PC-9 (cell line): Measurements from ENCODE around the gene TRIP13. TPM values are rescaled to one million over a fixed set of nuclear protein-coding genes. Genes with fewer than 3 reads are reported as not detected.
"Not testable (repeated sequence)": the region's sequence is repeated elsewhere in the genome, so short reads cannot be mapped to it uniquely, and the experiment has no call there.

ENCODE experiments used
- BruUV-seq: library from RNA; stranded (reverse); fragments of 400-500 nt; replicated peaks from 2 replicates; lab custom pipeline; 2021; lab: Mats Ljungman, UMichigan
- CTCF ChIA-PET: fragments of 300-600 bp; sonication (Branson Sonifier 250); formaldehyde crosslinking; loops from one replicate; lab custom pipeline; 2022; ENCODE audit warnings: antibody characterized with exemption; lab: Charles Lee
- POLR2A ChIA-PET: fragments of 300-600 bp; sonication (Branson Sonifier 250); formaldehyde crosslinking; loops from one replicate; lab custom pipeline; 2022; ENCODE audit warnings: antibody characterized with exemption; ENCODE audit not compliant: unreplicated experiment; lab: Charles Lee
- DNase-seq, 2 experiments: peaks; one replicate each; pipeline versions ENCODE4 v3.0.0 to v3.0.0-alpha.2; 2015 to 2022; ENCODE audit warnings: mixed read lengths in 1 of 2
- H2AFZ ChIP-seq: fragments of 200-600 bp; sonication (generic); 2 replicates; pipeline ENCODE4 v1.8.1; 2017; ENCODE audit warnings: antibody characterized with exemption
- H3F3A ChIP-seq: fragments of 200-600 bp; sonication (generic); 2 replicates; pipeline ENCODE4 v1.8.1; 2017; ENCODE audit warnings: antibody characterized with exemption, mild to moderate bottlenecking, low read depth; ENCODE audit not compliant: insufficient read depth
- H3K27ac ChIP-seq: fragments of 200-600 bp; sonication (generic); 2 replicates; pipeline ENCODE4 v1.6.1; 2016; ENCODE audit warnings: mixed run types
- H3K27me3 ChIP-seq: fragments of 200-600 bp; sonication (generic); 2 replicates; pipeline ENCODE4 v1.6.1; 2016; ENCODE audit warnings: low read depth, mixed run types; ENCODE audit not compliant: insufficient read depth
- H3K36me3 ChIP-seq: fragments of 200-600 bp; sonication (generic); 2 replicates; pipeline ENCODE4 v1.6.1; 2016; ENCODE audit warnings: low read depth, mixed run types
- H3K4me1 ChIP-seq: fragments of 200-600 bp; sonication (generic); replicated peaks from 2 replicates; pipeline ENCODE4 v1.6.1; 2016; ENCODE audit warnings: mixed run types; ENCODE audit not compliant: insufficient read depth
- H3K4me2 ChIP-seq: fragments of 200-600 bp; sonication (generic); 2 replicates; pipeline ENCODE4 v1.6.1; 2017; ENCODE audit warnings: mixed run types
- H3K4me3 ChIP-seq: fragments of 200-600 bp; sonication (generic); 2 replicates; pipeline ENCODE4 v1.6.1; 2016; ENCODE audit warnings: mixed run types
- H3K79me2 ChIP-seq: fragments of 200-600 bp; sonication (generic); 2 replicates; pipeline ENCODE4 v1.6.1; 2017; ENCODE audit warnings: low read depth, mixed run types
- H3K9me2 ChIP-seq: fragments of 200-600 bp; sonication (generic); 2 replicates; pipeline ENCODE4 v1.8.1; 2017; ENCODE audit warnings: mild to moderate bottlenecking; ENCODE audit not compliant: insufficient read depth
- H3K9me3 ChIP-seq: fragments of 200-600 bp; sonication (generic); 2 replicates; pipeline ENCODE4 v1.8.1; 2016; ENCODE audit warnings: low read depth; ENCODE audit not compliant: insufficient read depth
- H4K20me1 ChIP-seq: fragments of 200-600 bp; sonication (generic); 2 replicates; pipeline ENCODE4 v1.8.1; 2017; ENCODE audit not compliant: insufficient read depth
- CTCF ChIP-seq: fragments of 200-600 bp; sonication (generic); conservative IDR thresholded peaks from 2 replicates; pipeline ENCODE4 v1.6.1; 2017; ENCODE audit warnings: mixed run types, antibody characterized with exemption, mild to moderate bottlenecking, moderate library complexity
- EZH2 ChIP-seq: fragments of 200-600 bp; sonication (generic); IDR thresholded peaks from 2 replicates; pipeline ENCODE4 v1.8.0; 2017; ENCODE audit warnings: antibody characterized with exemption, low read depth
- intact Hi-C: fragments of 100-400 bp; cut with micrococcal nuclease; formaldehyde crosslinking; loops from one replicate; pipeline ENCODE4 v1.10.0; 2022; ENCODE audit not compliant: unreplicated experiment
- total RNA-seq: library from RNA; stranded (reverse); gene quantifications from 2 replicates; pipeline ENCODE4 v1.2.3, GENCODE V29; 2021

The TRIP13 gene
- total RNA-seq, 1 experiment from 2014 or later: 74.0 TPM

GRCh38 chr5:914174-914573 lies 21.5 kb downstream of the TRIP13 start:
- peaks cover 22% of the 10 kb centered on the region for H3F3A ChIP-seq
- no peaks in the 10 kb centered on the region for H3K27me3 ChIP-seq
- H3K27ac ChIP-seq: no peak overlapping the region
- H2AFZ ChIP-seq: no peak overlapping the region
- no peaks in the 10 kb centered on the region for H3K9me3 ChIP-seq
- 0 out of 2 replicates have a peak, but pooled peaks cover 7% of the 10 kb centered on the region for H3K79me2 ChIP-seq
- H3K4me3 ChIP-seq: no peak overlapping the region
- peaks cover 6% of the 10 kb centered on the region; the same call in 1 of the 2 replicates for H3K36me3 ChIP-seq
- POLR2A ChIA-PET: no interaction called here
- H3K4me2 ChIP-seq: no peak overlapping the region
- H3K9me2 ChIP-seq: no peaks in the 10 kb centered on the region
- TF ChIP-seq EZH2 (no peak), CTCF (no peak)
- H3K4me1 ChIP-seq: peaks cover 14% of the 10 kb centered on the region
- H4K20me1 ChIP-seq: peaks cover 9% of the 10 kb centered on the region
- CTCF ChIA-PET: no interaction called here
- no peak for DNase-seq
- no TSS peak for BruUV-seq
- intact Hi-C loops: loop anchor here (5.0 kb wide), 1 partner anchor 457 kb away; no protein-coding TSS in a partner anchor

- no peak for DNase-seq
- H3K27ac ChIP-seq: no peak overlapping the region
- H3F3A ChIP-seq: peaks cover 22% of the 10 kb centered on the region
- intact Hi-C loops: loop anchor here (5.0 kb wide), 1 partner anchor 457 kb away; no protein-coding TSS in a partner anchor
- peaks cover 6% of the 10 kb centered on the region; the same call in 1 of the 2 replicates for H3K36me3 ChIP-seq
- TF ChIP-seq CTCF (no peak), EZH2 (no peak)
- no peaks in the 10 kb centered on the region for H3K9me2 ChIP-seq
- POLR2A ChIA-PET: no interaction called here
- H3K79me2 ChIP-seq: 0 out of 2 replicates have a peak, but pooled peaks cover 7% of the 10 kb centered on the region
- no peak overlapping the region for H2AFZ ChIP-seq
- H3K9me3 ChIP-seq: no peaks in the 10 kb centered on the region
- CTCF ChIA-PET: no interaction called here
- H4K20me1 ChIP-seq: peaks cover 9% of the 10 kb centered on the region
- H3K4me3 ChIP-seq: no peak overlapping the region
- no peak overlapping the region for H3K4me2 ChIP-seq
- no peaks in the 10 kb centered on the region for H3K27me3 ChIP-seq
- H3K4me1 ChIP-seq: peaks cover 14% of the 10 kb centered on the region
- BruUV-seq: no TSS peak
Measured at GRCh38 chr5:914612-915011, 21.9 kb downstream of the TRIP13 start.

GRCh38 chr5:915346-915745 lies 22.7 kb downstream of the TRIP13 start:
- H3K27me3 ChIP-seq, H3K9me3 ChIP-seq, H3K79me2 ChIP-seq, intact Hi-C loops, H2AFZ ChIP-seq, BruUV-seq, H3K4me2 ChIP-seq, H3K4me3 ChIP-seq, H3K36me3 ChIP-seq, DNase-seq, POLR2A ChIA-PET, CTCF ChIA-PET, H3K27ac ChIP-seq, H3K9me2 ChIP-seq, H4K20me1 ChIP-seq: not testable (repeated sequence)
- Histone ChIP-seq H3F3A (peaks cover 22% of the 10 kb centered on the region), H3K4me1 (peaks cover 14% of the 10 kb centered on the region)

- ChIA-PET CTCF (interaction anchor here (0.6 kb wide), 1 partner anchor 228 kb away, joined by 3 read pairs; no protein-coding TSS in a partner anchor), POLR2A (no interaction called here)
- no peak overlapping the region for H3K4me3 ChIP-seq
- intact Hi-C loops: no loop called here
- no peak overlapping the region for H3K27ac ChIP-seq
- peaks cover 20% of the 10 kb centered on the region for H3F3A ChIP-seq
- H3K36me3 ChIP-seq: peaks cover 6% of the 10 kb centered on the region; the same call in 1 of the 2 replicates
- no peak for TF ChIP-seq CTCF
- TF ChIP-seq EZH2: no peak
- no peaks in the 10 kb centered on the region for H3K27me3 ChIP-seq
- DNase-seq: no peak
- H2AFZ ChIP-seq: no peak overlapping the region
- peaks cover 14% of the 10 kb centered on the region for H3K4me1 ChIP-seq
- H4K20me1 ChIP-seq: peaks cover 9% of the 10 kb centered on the region
- H3K4me2 ChIP-seq: no peak overlapping the region
- 0 out of 2 replicates have a peak, but pooled peaks cover 7% of the 10 kb centered on the region for H3K79me2 ChIP-seq
- no peaks in the 10 kb centered on the region for H3K9me3 ChIP-seq
- H3K9me2 ChIP-seq: no peaks in the 10 kb centered on the region
- BruUV-seq: no TSS peak
Measured at GRCh38 chr5:915946-916345, 23.3 kb downstream of the TRIP13 start.
